ENCODE data around the gene DDX24. TPM values are rescaled to one million over a fixed set of nuclear protein-coding genes. Genes with fewer than 3 reads are reported as not detected.
A peak's percentile ranks its signal among the peaks of the same experiment; 100 is the strongest.

The DDX24 gene
- total and polyA plus RNA-seq, 2 of the 8 experiments (the other 6 are each of a cell fraction or from before 2014, with no cell fraction given) = 89.0 to 201 TPM

GRCh38 chr14:94066089-94066676 lies 14.8 kb downstream of the DDX24 start:
- FAIRE-seq (no peak), DNase-seq (ENCODE audit: low read depth in 1 of 2, low spot score in 2 of 2) (no peak)
- H3K36me3 ChIP-seq (ENCODE audit: control insufficient read depth in 2 of 4, insufficient read depth in 4 of 4, low read length in 3 of 4) = peaks cover 2 to 8% (median 4%) of the 10 kb centered on the region in 4 experiments; a peak in 7 of 8 replicates
- H2AK5ac ChIP-seq (ENCODE audit: low read depth, low read length) = no peak overlapping the region
- TF ChIP-seq ASH2L (IDR thresholded peaks at IDR 0.05; ENCODE audit: low read length) (no peak), CTCF (IDR thresholded peaks at IDR 0.05; ENCODE audit: control extremely low read depth in 1 of 3, insufficient read depth in 1 of 3, low read depth in 1 of 3, low read length in 3 of 3) (peak in 1 of 3 experiments; percentile 24; a peak in 1 of 4 replicates)
- H2BK20ac ChIP-seq (ENCODE audit: low read length) = no peak overlapping the region
- peaks cover 6 to 7% of the 10 kb centered on the region in 2 experiments for H4K20me1 ChIP-seq (replicated peaks in 1 of 2; ENCODE audit: control insufficient read depth in 1 of 2, insufficient read depth in 2 of 2, low read length in 2 of 2)
- ChIA-PET CTCF (ENCODE audit: partially characterized antibody) (interaction anchor here (0.6 to 4.6 kb wide), 16 partner anchors 9 to 1040 kb away, joined by 3 to 33 read pairs (median 4); partner anchors contain the start of gene IFI27L2), POLR2A (ENCODE audit: partially characterized antibody) (interaction anchor here (0.9 to 1.4 kb wide), 5 partner anchors 10 to 227 kb away, joined by 3 to 5 read pairs (median 3); partner anchors contain the start of genes DDX24, IFI27L1 and SERPINA10)
- no peak overlapping the region for H3K14ac ChIP-seq (ENCODE audit: insufficient read length)
- no peak overlapping the region for H3K56ac ChIP-seq (replicated peaks; ENCODE audit: insufficient read length, low read depth, low read length)
- H2BK12ac ChIP-seq (ENCODE audit: low read depth, low read length) = no peak overlapping the region
- no peak overlapping the region; the same call in 1 of the 2 replicates for H3K27ac ChIP-seq (ENCODE audit: low read depth, low read length)
- H3K4me3 ChIP-seq (ENCODE audit: extremely low read depth in 1 of 4, insufficient read depth in 2 of 4, low read depth in 3 of 4, low read length in 4 of 4) = no peak overlapping the region
- H3K9ac ChIP-seq (replicated peaks in 1 of 4; ENCODE audit: extremely low read depth in 1 of 4, low read depth in 3 of 4, low read length in 3 of 4) = no peak overlapping the region
- H4K5ac ChIP-seq (ENCODE audit: insufficient read length, low read depth, low read length) = no peak overlapping the region
- no peaks in the 10 kb centered on the region; the same call in 1 of the 2 replicates for H3K23me2 ChIP-seq (ENCODE audit: low read depth, low read length)
- H2BK5ac ChIP-seq (ENCODE audit: low read depth, low read length) = no peak overlapping the region
- H2BK15ac ChIP-seq (ENCODE audit: low read length) = no peak overlapping the region
- H3K23ac ChIP-seq (ENCODE audit: insufficient read length) = no peak overlapping the region
- peaks cover 4% of the 10 kb centered on the region for H3K79me1 ChIP-seq (ENCODE audit: low read depth, low read length)
- WGBS, 2 experiments (ENCODE audit: extremely low coverage in 1 of 2, insufficient coverage in 1 of 2, insufficient read length in 1 of 2, insufficient replicate concordance in 2 of 2, low coverage in 1 of 2, low lambda C conversion rate in 2 of 2, missing lambda C conversion rate in 1 of 2) = 73% methylated on average over 8 of the region's 8 CpGs; no CpG with 5 or more reads in 1 of the 2 experiments
- no peak overlapping the region for H3K4me2 ChIP-seq (ENCODE audit: insufficient read depth in 1 of 2, low read depth in 2 of 2, low read length in 2 of 2)
- no peak overlapping the region for H4K91ac ChIP-seq (replicated peaks; ENCODE audit: insufficient read length, low read length)
- H3K79me2 ChIP-seq (ENCODE audit: control insufficient read depth in 1 of 2, insufficient read depth in 2 of 2, low read length in 2 of 2) = peaks cover 0 to 83% of the 10 kb centered on the region in 2 experiments; a peak in 2 of 4 replicates
- no peak overlapping the region for H4K8ac ChIP-seq (ENCODE audit: extremely low read depth, insufficient read depth, low read length)
- H3K27me3 ChIP-seq (replicated peaks in 1 of 4; ENCODE audit: control insufficient read depth in 3 of 4, extremely low read depth in 1 of 4, insufficient read depth in 3 of 4, low read length in 3 of 4) = no peaks in the 10 kb centered on the region
- H2AFZ ChIP-seq (ENCODE audit: low read length) = no peak overlapping the region
- no peak overlapping the region for H3K4ac ChIP-seq (replicated peaks; ENCODE audit: insufficient read length, low read depth, low read length)
- no peak overlapping the region for H2BK120ac ChIP-seq (replicated peaks; ENCODE audit: low read depth, low read length)
- H3K18ac ChIP-seq (ENCODE audit: extremely low read depth, low read length) = no peak overlapping the region
- peaks cover 0 to 7% (median 3%) of the 10 kb centered on the region in 4 experiments; a peak in 3 of 7 replicates for H3K4me1 ChIP-seq (replicated peaks in 1 of 4; ENCODE audit: control insufficient read depth in 3 of 4, insufficient read depth in 4 of 4, low read length in 3 of 4)
- H3K9me3 ChIP-seq (ENCODE audit: insufficient read depth in 2 of 2, low read depth in 1 of 2, low read length in 1 of 2) = 0 out of 4 replicates have a peak, but pooled peaks cover 0 to 8% of the 10 kb centered on the region in 2 experiments
